ENCODE results near the gene ADGRL3.

Gene ADGRL3

GRCh38 chr4:61299316-61299715 lies 99.2 kb downstream of the ADGRL3 start:
- TF ChIP-seq, protein P1, sequence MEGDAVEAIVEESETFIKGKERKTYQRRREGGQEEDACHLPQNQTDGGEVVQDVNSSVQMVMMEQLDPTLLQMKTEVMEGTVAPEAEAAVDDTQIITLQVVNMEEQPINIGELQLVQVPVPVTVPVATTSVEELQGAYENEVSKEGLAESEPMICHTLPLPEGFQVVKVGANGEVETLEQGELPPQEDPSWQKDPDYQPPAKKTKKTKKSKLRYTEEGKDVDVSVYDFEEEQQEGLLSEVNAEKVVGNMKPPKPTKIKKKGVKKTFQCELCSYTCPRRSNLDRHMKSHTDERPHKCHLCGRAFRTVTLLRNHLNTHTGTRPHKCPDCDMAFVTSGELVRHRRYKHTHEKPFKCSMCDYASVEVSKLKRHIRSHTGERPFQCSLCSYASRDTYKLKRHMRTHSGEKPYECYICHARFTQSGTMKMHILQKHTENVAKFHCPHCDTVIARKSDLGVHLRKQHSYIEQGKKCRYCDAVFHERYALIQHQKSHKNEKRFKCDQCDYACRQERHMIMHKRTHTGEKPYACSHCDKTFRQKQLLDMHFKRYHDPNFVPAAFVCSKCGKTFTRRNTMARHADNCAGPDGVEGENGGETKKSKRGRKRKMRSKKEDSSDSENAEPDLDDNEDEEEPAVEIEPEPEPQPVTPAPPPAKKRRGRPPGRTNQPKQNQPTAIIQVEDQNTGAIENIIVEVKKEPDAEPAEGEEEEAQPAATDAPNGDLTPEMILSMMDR (IDR thresholded peaks at IDR 0.05; ENCODE audit: low read depth, low read length, missing control alignments), result no peak
- in situ Hi-C loops (cut with HindIII; ENCODE audit: low sequenced_read_pairs), result no loop called here
- no peak overlapping the region for H3K4me3 ChIP-seq (ENCODE audit: low read depth, low read length)
- DNase-seq (ENCODE audit: low read depth), result no peak

- TF ChIP-seq, protein P1 (IDR thresholded peaks at IDR 0.05; ENCODE audit: low read depth, low read length, missing control alignments), result no peak
- no peak overlapping the region for H3K4me3 ChIP-seq (ENCODE audit: low read depth, low read length)
- DNase-seq (ENCODE audit: low read depth), result no peak
- in situ Hi-C loops (cut with HindIII; ENCODE audit: low sequenced_read_pairs), result no loop called here
Observed at GRCh38 chr4:61300266-61300844, 100.2 kb downstream of the ADGRL3 start.

- no peak overlapping the region for H3K4me3 ChIP-seq (ENCODE audit: low read depth, low read length)
- TF ChIP-seq, protein P1 (IDR thresholded peaks at IDR 0.05; ENCODE audit: low read depth, low read length, missing control alignments), result no peak
- in situ Hi-C loops (cut with HindIII; ENCODE audit: low sequenced_read_pairs), result no loop called here
- DNase-seq (ENCODE audit: low read depth), result no peak
Observed at GRCh38 chr4:61301271-61301670, 101.1 kb downstream of the ADGRL3 start.

- TF ChIP-seq, protein P1 (IDR thresholded peaks at IDR 0.05; ENCODE audit: low read depth, low read length, missing control alignments), result no peak
- no peak overlapping the region for H3K4me3 ChIP-seq (ENCODE audit: low read depth, low read length)
- in situ Hi-C loops (cut with HindIII; ENCODE audit: low sequenced_read_pairs), result no loop called here
- no peak for DNase-seq (ENCODE audit: low read depth)
Observed at GRCh38 chr4:61308033-61308432, 107.9 kb downstream of the ADGRL3 start.

DNA sequence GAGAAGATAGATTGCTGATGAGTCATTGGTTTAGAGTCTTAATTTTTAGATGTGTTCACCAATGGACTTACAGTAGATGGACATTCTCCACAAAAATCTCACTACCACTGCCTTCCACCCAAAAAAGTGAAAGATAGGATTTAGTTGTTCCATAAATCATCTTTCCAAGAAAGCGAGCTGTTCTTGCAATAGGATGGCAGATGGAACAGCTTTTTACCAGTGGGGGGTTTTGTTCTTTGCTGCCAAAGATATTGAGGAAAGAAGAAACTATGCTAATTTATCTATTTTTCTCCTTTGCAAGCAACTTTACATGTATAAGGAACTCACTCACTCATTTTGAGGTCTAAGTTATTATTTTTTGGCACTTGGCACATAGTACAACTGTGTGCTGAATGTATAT lies 109.5 kb downstream of the ADGRL3 start:
- TF ChIP-seq, protein P1 (IDR thresholded peaks at IDR 0.05; ENCODE audit: low read depth, low read length, missing control alignments), result no peak
- in situ Hi-C loops (cut with HindIII; ENCODE audit: low sequenced_read_pairs), result no loop called here
- H3K4me3 ChIP-seq (ENCODE audit: low read depth, low read length), result no peak overlapping the region
- no peak for DNase-seq (ENCODE audit: low read depth)

DNA sequence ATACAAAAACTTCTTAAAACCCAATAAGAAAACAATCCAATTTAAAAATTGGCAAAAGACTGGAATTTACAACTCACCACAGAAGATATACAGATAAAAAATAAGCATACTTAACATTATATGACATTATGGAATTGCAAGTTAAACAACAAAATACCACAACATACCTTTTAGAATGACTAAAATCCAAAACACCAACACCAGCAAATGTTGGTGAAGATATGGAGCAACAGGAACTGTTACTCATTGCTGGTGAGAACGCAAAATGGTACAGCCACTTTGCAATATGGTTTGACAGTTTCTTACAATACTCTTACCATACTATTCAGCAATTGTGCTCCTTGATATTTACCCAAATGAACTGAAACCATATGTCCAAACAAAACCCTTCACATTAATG lies 112.4 kb downstream of the ADGRL3 start:
- TF ChIP-seq, protein P1 (IDR thresholded peaks at IDR 0.05; ENCODE audit: low read depth, low read length, missing control alignments), result no peak
- H3K4me3 ChIP-seq (ENCODE audit: low read depth, low read length), result no peak overlapping the region
- no peak for DNase-seq (ENCODE audit: low read depth)
- in situ Hi-C loops (cut with HindIII; ENCODE audit: low sequenced_read_pairs), result no loop called here
